ENCODE data around the gene GBF1. TPM values are rescaled to one million over a fixed set of nuclear protein-coding genes. Genes with fewer than 3 reads are reported as not detected.

The GBF1 gene
- total RNA-seq, 2 donors from 2014 or later = 23.1 to 24.1 TPM

GRCh38 chr10:102231357-102232318, 13.7 kb upstream of the GBF1 start:
- H3K4me1 ChIP-seq = peaks cover 25% of the 10 kb centered on the region
- intact Hi-C loops (cut with DNase I) = no loop called here
- no peaks in the 10 kb centered on the region for H3K9me3 ChIP-seq
- peaks cover 0 to 17% of the 10 kb centered on the region in 2 donors for H3K27me3 ChIP-seq
- TF ChIP-seq CTCF (IDR thresholded peaks at IDR 0.05) (peak; percentile 53 to 83 (median 68)), POLR2A (IDR thresholded peaks at IDR 0.05) (no peak)
- ATAC-seq = peak; percentile 46
- H3K36me3 ChIP-seq (replicated peaks in 1 of 2; ENCODE audit: insufficient read depth in 1 of 2, low read depth in 2 of 2) = no peaks in the 10 kb centered on the region
- peak overlapping the region in 1 of 2 donors; percentile 0 for H3K4me3 ChIP-seq
- WGBS, 2 donors = 15 to 39% methylated on average over 16 to 76 of the region's 76 CpGs
- DNase-seq = peak; percentile 58 to 69 (median 60)
- H3K27ac ChIP-seq = no peak overlapping the region

- no peak overlapping the region for H3K27ac ChIP-seq
Observed at GRCh38 chr10:102233997-102234396, 11.3 kb upstream of the GBF1 start.

GRCh38 chr10:102234888-102235597, 10.3 kb upstream of the GBF1 start:
- no peak overlapping the region for H3K4me3 ChIP-seq
- 81 to 83% methylated on average over 11 to 12 of the region's 12 CpGs for WGBS, 2 donors
- ATAC-seq (no peak), DNase-seq (no peak)
- H3K36me3 ChIP-seq (replicated peaks in 1 of 2; ENCODE audit: insufficient read depth in 1 of 2, low read depth in 2 of 2) = no peaks in the 10 kb centered on the region
- TF ChIP-seq POLR2A (IDR thresholded peaks at IDR 0.05) (no peak), CTCF (IDR thresholded peaks at IDR 0.05) (no peak)
- intact Hi-C loops (cut with DNase I) = no loop called here
- no peak overlapping the region for H3K27ac ChIP-seq
- H3K27me3 ChIP-seq = peaks cover 0 to 17% of the 10 kb centered on the region in 2 donors
- peaks cover 20% of the 10 kb centered on the region for H3K4me1 ChIP-seq
- H3K9me3 ChIP-seq = no peaks in the 10 kb centered on the region

More at GRCh38 chr10:102233997-102234396, 11.3 kb upstream of the GBF1 start:
- intact Hi-C loops (cut with DNase I) = no loop called here
- ATAC-seq (no peak), DNase-seq (no peak)
- TF ChIP-seq CTCF (IDR thresholded peaks at IDR 0.05) (no peak), POLR2A (IDR thresholded peaks at IDR 0.05) (no peak)
- Histone ChIP-seq H3K27me3 (peaks cover 0 to 17% of the 10 kb centered on the region in 2 donors), H3K4me3 (no peak overlapping the region), H3K36me3 (replicated peaks in 1 of 2; ENCODE audit: insufficient read depth in 1 of 2, low read depth in 2 of 2) (no peaks in the 10 kb centered on the region), H3K9me3 (no peaks in the 10 kb centered on the region), H3K4me1 (peaks cover 23% of the 10 kb centered on the region)
- 62% methylated on average over 1 of the region's 1 CpG; no CpG with 5 or more reads in 1 of the 2 donors for WGBS, 2 donors

GRCh38 chr10:102235598-102235920, 9.8 kb upstream of the GBF1 start:
- Histone ChIP-seq H3K27me3 (peaks cover 0 to 16% of the 10 kb centered on the region in 2 donors), H3K4me1 (peaks cover 15% of the 10 kb centered on the region), H3K36me3 (replicated peaks in 1 of 2; ENCODE audit: insufficient read depth in 1 of 2, low read depth in 2 of 2) (no peaks in the 10 kb centered on the region), H3K27ac (no peak overlapping the region), H3K9me3 (no peaks in the 10 kb centered on the region), H3K4me3 (no peak overlapping the region)
- TF ChIP-seq POLR2A (IDR thresholded peaks at IDR 0.05) = no peak
- no peak for TF ChIP-seq CTCF (IDR thresholded peaks at IDR 0.05)
- ATAC-seq (no peak), DNase-seq (no peak)
- intact Hi-C loops (cut with DNase I) = no loop called here
- WGBS, 2 donors = 94 to 100% methylated on average over 1 of the region's 1 CpG

Measured in body of pancreas (tissue), 4 donors.